Panc1 (cell line): ENCODE data around the gene SEMA4D.

Experiments
- POLR2AphosphoS5 ChIP-seq: IDR thresholded peaks from 2 replicates; pipeline ENCODE4 v1.6.1; 2012; ENCODE audit warnings: mild to moderate bottlenecking, low read depth, low read length, moderate library complexity
- REST ChIP-seq, 2 experiments: IDR thresholded peaks; 2 replicates each; pipeline ENCODE4 v1.6.1; 2011 to 2012; ENCODE audit warnings: low read depth in 2 of 2, control low read depth in 1 of 2, low read length in 1 of 2, mild to moderate bottlenecking in 1 of 2, moderate library complexity in 1 of 2; ENCODE audit not compliant: insufficient read depth in 1 of 2
- SIN3A ChIP-seq: IDR thresholded peaks from 2 replicates; pipeline ENCODE4 v1.6.1; 2012; ENCODE audit warnings: low read depth, mild to moderate bottlenecking, low read length, moderate library complexity, borderline replicate concordance; ENCODE audit not compliant: insufficient read depth
- TCF7L2 ChIP-seq: IDR thresholded peaks from 2 replicates; pipeline ENCODE4 v1.6.1; 2011; ENCODE audit warnings: mild to moderate bottlenecking, low read depth, low read length, inconsistent platforms
- TF ChIP-seq, protein P1 (sequence below): fragments of 450-650 bp; IDR thresholded peaks from 2 replicates; pipeline ENCODE4 v1.5.1; 2017; ENCODE audit warnings: mild to moderate bottlenecking

- TF ChIP-seq, protein P1, sequence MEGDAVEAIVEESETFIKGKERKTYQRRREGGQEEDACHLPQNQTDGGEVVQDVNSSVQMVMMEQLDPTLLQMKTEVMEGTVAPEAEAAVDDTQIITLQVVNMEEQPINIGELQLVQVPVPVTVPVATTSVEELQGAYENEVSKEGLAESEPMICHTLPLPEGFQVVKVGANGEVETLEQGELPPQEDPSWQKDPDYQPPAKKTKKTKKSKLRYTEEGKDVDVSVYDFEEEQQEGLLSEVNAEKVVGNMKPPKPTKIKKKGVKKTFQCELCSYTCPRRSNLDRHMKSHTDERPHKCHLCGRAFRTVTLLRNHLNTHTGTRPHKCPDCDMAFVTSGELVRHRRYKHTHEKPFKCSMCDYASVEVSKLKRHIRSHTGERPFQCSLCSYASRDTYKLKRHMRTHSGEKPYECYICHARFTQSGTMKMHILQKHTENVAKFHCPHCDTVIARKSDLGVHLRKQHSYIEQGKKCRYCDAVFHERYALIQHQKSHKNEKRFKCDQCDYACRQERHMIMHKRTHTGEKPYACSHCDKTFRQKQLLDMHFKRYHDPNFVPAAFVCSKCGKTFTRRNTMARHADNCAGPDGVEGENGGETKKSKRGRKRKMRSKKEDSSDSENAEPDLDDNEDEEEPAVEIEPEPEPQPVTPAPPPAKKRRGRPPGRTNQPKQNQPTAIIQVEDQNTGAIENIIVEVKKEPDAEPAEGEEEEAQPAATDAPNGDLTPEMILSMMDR, result no peak
- TF ChIP-seq POLR2AphosphoS5 (no peak), REST (IDR thresholded peaks at IDR 0.05; ENCODE audit: insufficient read depth in 1 of 2, low read depth in 2 of 2, low read length in 1 of 2) (no peak), SIN3A (no peak), TCF7L2 (no peak)
Observed at GRCh38 chr9:89523948-89524347, 26.0 kb upstream of the SEMA4D start.
